ENCODE data around the gene COG3.

- TF ChIP-seq CTCF (IDR thresholded peaks at IDR 0.05; ENCODE audit: low read length) (no peak), EZH2 (optimal IDR thresholded peaks at IDR 0.05; ENCODE audit: low read depth, low read length) (no peak), EZH2phosphoT487 (IDR thresholded peaks at IDR 0.05; ENCODE audit: low read length) (no peak)
Measured at GRCh38 chr13:45542391-45542790, 77.7 kb downstream of the COG3 start.

Measured in MM.1S (cell line).